ENCODE results near the gene CYB561D2.

The CYB561D2 gene

DNA sequence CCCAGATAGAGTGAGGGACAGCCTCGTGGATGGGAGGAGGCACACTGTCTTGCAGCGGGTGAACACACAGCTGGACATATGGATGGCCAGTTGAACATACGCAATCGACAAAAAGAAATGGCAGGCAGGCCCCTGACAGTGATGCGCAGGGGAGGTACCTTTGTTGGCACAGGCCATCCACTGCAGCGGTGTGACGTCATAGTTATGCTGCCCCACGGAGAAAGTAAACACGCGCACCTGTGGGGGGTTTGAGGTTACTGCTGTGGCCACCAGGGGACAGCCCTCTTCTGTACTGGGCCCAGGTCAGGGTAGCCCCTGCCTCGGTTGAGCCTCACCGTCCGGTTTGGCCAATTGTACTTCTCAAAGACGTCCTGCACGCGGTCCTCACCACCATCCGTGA is 28.1 kb downstream of the CYB561D2 start:
- Histone ChIP-seq H3K27ac (no peak overlapping the region), H3K36me3 (ENCODE audit: control insufficient read depth, insufficient read depth, low read length) (no peaks in the 10 kb centered on the region), H3K4me1 (no peaks in the 10 kb centered on the region), H3K9me3 (ENCODE audit: control insufficient read depth, low read length) (no peaks in the 10 kb centered on the region), H3K27me3 (ENCODE audit: control insufficient read depth, insufficient read depth, low read length) (no peaks in the 10 kb centered on the region), H3K4me3 (ENCODE audit: low read depth, low read length) (no peak overlapping the region), H2AFZ (no peak overlapping the region), H3K4me2 (ENCODE audit: low read length) (no peak overlapping the region), H3K79me2 (no peaks in the 10 kb centered on the region), H3K9ac (no peak overlapping the region)
- TF ChIP-seq, protein P1, sequence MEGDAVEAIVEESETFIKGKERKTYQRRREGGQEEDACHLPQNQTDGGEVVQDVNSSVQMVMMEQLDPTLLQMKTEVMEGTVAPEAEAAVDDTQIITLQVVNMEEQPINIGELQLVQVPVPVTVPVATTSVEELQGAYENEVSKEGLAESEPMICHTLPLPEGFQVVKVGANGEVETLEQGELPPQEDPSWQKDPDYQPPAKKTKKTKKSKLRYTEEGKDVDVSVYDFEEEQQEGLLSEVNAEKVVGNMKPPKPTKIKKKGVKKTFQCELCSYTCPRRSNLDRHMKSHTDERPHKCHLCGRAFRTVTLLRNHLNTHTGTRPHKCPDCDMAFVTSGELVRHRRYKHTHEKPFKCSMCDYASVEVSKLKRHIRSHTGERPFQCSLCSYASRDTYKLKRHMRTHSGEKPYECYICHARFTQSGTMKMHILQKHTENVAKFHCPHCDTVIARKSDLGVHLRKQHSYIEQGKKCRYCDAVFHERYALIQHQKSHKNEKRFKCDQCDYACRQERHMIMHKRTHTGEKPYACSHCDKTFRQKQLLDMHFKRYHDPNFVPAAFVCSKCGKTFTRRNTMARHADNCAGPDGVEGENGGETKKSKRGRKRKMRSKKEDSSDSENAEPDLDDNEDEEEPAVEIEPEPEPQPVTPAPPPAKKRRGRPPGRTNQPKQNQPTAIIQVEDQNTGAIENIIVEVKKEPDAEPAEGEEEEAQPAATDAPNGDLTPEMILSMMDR (IDR thresholded peaks at IDR 0.05): no peak

DNA sequence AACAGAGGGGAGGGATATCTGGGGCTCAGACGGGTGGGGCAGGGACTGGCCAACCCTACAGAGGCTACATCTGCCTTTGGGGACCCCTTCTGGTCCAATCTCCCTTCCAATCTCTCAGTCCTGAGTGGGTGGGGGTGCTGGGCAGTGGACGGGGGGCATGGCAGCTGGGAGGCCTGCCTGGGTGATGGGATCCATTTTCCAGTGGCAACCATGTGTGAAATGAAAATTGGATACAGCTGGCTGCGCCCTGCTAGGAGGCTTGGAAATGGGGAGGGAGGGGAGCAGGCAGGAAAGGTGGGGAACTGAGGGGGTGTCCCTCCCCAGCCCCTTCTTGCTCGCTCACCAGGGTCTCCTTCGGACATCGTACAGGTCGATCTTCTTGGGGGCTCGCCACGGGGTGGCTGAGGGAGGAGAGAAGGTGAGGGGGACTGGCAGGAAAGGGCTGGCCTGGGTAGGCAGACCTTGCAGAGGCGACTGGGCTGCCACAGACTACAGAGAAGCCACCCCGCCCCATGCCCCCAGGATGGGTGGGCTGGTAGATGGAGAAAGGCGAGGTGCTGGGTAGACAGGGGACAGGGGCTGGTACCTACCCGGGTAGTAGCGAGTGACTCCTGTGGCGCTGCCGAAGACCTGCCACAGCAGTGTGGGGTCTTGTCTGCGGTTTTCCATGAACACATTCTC is 29.9 kb downstream of the CYB561D2 start:
- Histone ChIP-seq H3K36me3 (ENCODE audit: control insufficient read depth, insufficient read depth, low read length) (no peaks in the 10 kb centered on the region), H3K4me3 (ENCODE audit: low read depth, low read length) (no peak overlapping the region), H3K9ac (no peak overlapping the region), H2AFZ (no peak overlapping the region), H3K9me3 (ENCODE audit: control insufficient read depth, low read length) (no peaks in the 10 kb centered on the region), H3K27ac (no peak overlapping the region), H3K4me2 (ENCODE audit: low read length) (no peak overlapping the region), H3K4me1 (no peaks in the 10 kb centered on the region), H3K27me3 (ENCODE audit: control insufficient read depth, insufficient read depth, low read length) (no peaks in the 10 kb centered on the region), H3K79me2 (no peaks in the 10 kb centered on the region)
- TF ChIP-seq, protein P1 (IDR thresholded peaks at IDR 0.05): no peak

DNA sequence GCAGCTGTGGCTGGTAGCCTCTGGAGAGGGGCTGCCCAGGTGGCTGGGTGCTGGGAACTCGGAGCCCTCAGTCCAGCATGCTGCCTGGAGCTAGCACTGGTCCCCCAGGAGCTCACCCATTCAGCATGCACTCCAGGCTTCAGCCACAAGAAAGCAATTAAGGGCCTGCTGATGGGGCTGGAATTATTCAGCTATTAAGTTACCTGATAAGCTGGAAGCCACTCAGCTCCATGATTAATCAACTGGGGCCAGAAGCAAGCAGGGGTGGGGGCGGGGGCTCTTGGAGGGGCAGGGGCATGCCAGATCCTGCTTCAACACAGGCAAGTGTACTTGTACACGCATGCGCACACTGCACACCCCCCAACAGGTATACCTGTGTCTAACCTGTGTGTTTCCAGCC is 30.7 kb downstream of the CYB561D2 start:
- no peaks in the 10 kb centered on the region for H3K9me3 ChIP-seq (ENCODE audit: control insufficient read depth, low read length)
- no peak overlapping the region for H3K4me3 ChIP-seq (ENCODE audit: low read depth, low read length)
- H3K4me1 ChIP-seq: no peaks in the 10 kb centered on the region
- H3K9ac ChIP-seq: no peak overlapping the region
- no peak overlapping the region for H3K27ac ChIP-seq
- H3K27me3 ChIP-seq (ENCODE audit: control insufficient read depth, insufficient read depth, low read length): no peaks in the 10 kb centered on the region
- no peaks in the 10 kb centered on the region for H3K79me2 ChIP-seq
- TF ChIP-seq, protein P1 (IDR thresholded peaks at IDR 0.05): no peak
- no peak overlapping the region for H2AFZ ChIP-seq
- H3K36me3 ChIP-seq (ENCODE audit: control insufficient read depth, insufficient read depth, low read length): no peaks in the 10 kb centered on the region
- H3K4me2 ChIP-seq (ENCODE audit: low read length): no peak overlapping the region

DNA sequence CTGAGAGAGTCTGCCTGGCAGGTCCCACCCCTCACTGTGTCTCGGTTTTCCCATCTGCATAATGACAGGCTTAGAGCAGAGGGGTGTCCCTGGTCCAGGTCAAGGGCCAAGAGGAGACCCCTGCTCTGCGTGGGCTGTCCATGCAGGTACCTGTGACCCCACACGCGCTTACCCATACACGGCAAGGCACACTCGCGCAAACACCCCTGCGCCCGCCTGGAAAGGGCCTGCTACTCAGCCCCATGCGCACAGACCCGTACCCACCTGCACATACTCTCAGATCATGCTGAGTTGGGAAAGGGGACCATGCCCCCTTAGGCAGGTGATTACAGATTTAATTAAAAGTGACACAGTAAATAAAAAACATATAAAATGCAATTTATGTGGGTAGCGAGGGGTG is 32.1 kb downstream of the CYB561D2 start:
- Histone ChIP-seq H3K79me2 (no peaks in the 10 kb centered on the region), H3K9ac (no peak overlapping the region), H3K9me3 (ENCODE audit: control insufficient read depth, low read length) (no peaks in the 10 kb centered on the region), H3K27ac (no peak overlapping the region), H3K36me3 (ENCODE audit: control insufficient read depth, insufficient read depth, low read length) (no peaks in the 10 kb centered on the region), H2AFZ (no peak overlapping the region), H3K4me2 (ENCODE audit: low read length) (no peak overlapping the region), H3K27me3 (ENCODE audit: control insufficient read depth, insufficient read depth, low read length) (no peaks in the 10 kb centered on the region), H3K4me3 (ENCODE audit: low read depth, low read length) (no peak overlapping the region), H3K4me1 (no peaks in the 10 kb centered on the region)
- TF ChIP-seq, protein P1 (IDR thresholded peaks at IDR 0.05): no peak

DNA sequence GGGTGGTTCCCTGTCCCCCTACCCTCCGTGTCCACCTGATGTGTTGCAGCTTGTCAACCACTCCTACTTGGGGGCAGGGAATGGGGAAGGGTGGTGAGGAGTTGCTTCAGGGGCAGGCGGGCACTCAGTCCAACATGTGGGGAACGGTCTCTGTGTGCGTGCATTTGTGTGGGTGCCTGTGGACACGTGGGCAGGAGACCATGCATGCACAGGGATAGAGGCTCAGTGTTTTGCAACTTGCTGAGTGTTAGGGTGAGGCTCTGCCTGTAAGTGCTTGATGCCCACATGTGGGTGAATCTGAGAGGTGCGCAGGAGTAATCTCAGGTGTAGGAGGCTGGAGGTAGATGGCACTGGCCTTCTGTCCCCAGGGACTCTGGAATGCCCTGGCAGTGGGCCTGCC is 33.1 kb downstream of the CYB561D2 start:
- TF ChIP-seq, protein P1 (IDR thresholded peaks at IDR 0.05): no peak
- H3K4me2 ChIP-seq (ENCODE audit: low read length): no peak overlapping the region
- H3K9me3 ChIP-seq (ENCODE audit: control insufficient read depth, low read length): no peaks in the 10 kb centered on the region
- no peak overlapping the region for H3K9ac ChIP-seq
- no peaks in the 10 kb centered on the region for H3K27me3 ChIP-seq (ENCODE audit: control insufficient read depth, insufficient read depth, low read length)
- no peak overlapping the region for H3K4me3 ChIP-seq (ENCODE audit: low read depth, low read length)
- H2AFZ ChIP-seq: no peak overlapping the region
- no peaks in the 10 kb centered on the region for H3K36me3 ChIP-seq (ENCODE audit: control insufficient read depth, insufficient read depth, low read length)
- H3K79me2 ChIP-seq: no peaks in the 10 kb centered on the region
- H3K4me1 ChIP-seq: no peaks in the 10 kb centered on the region
- no peak overlapping the region for H3K27ac ChIP-seq
